ENCODE measurements around the gene MICAL1.
A peak's percentile ranks its signal among the peaks of the same experiment; 100 is the strongest.

The MICAL1 gene

GRCh38 chr6:109446072-109446471, 9.5 kb downstream of the MICAL1 start:
- DNase-seq (no peak), ATAC-seq (replicated peaks) (no peak)
- H3K9me3 Mint-ChIP-seq: no peaks in the 10 kb centered on the region
- H3K36me3 Mint-ChIP-seq (ENCODE audit: insufficient read depth): peaks cover 47% of the 10 kb centered on the region
- H3K27ac Mint-ChIP-seq: peak overlapping the region in 1 of 2 donors; percentile 73
- H3K4me1 Mint-ChIP-seq (ENCODE audit: low read depth in 2 of 2): peaks cover 47 to 49% of the 10 kb centered on the region in 2 donors
- no peak overlapping the region for H3K4me3 Mint-ChIP-seq
- H3K27me3 Mint-ChIP-seq: no peaks in the 10 kb centered on the region

- DNase-seq: no peak
- Mint-ChIP-seq H3K9me3 (no peaks in the 10 kb centered on the region), H3K4me3 (no peak overlapping the region), H3K27ac (no peak overlapping the region), H3K4me1 (ENCODE audit: low read depth in 2 of 2) (peaks cover 43 to 45% of the 10 kb centered on the region in 2 donors), H3K27me3 (no peaks in the 10 kb centered on the region), H3K36me3 (ENCODE audit: insufficient read depth) (peaks cover 50% of the 10 kb centered on the region)
- no peak for ATAC-seq (replicated peaks)
These were observed 10.2 kb downstream of the MICAL1 start for GRCh38 chr6:109445382-109445781.

- Mint-ChIP-seq H3K4me1 (ENCODE audit: low read depth in 2 of 2) (peaks cover 31% of the 10 kb centered on the region in 2 donors), H3K9me3 (no peaks in the 10 kb centered on the region), H3K36me3 (ENCODE audit: insufficient read depth) (peaks cover 48% of the 10 kb centered on the region), H3K4me3 (peak overlapping the region in 1 of 2 donors; percentile 96), H3K27me3 (no peaks in the 10 kb centered on the region), H3K27ac (peak overlapping the region; percentile 27 to 77)
- ATAC-seq (replicated peaks) (no peak), DNase-seq (no peak)
These were observed 12.1 kb downstream of the MICAL1 start for GRCh38 chr6:109443425-109443950.

- no peak for ATAC-seq (replicated peaks)
- no peak for DNase-seq
- H3K9me3 Mint-ChIP-seq: no peaks in the 10 kb centered on the region
- H3K4me3 Mint-ChIP-seq: peak overlapping the region; percentile 88 to 96
- H3K27me3 Mint-ChIP-seq: no peaks in the 10 kb centered on the region
- H3K27ac Mint-ChIP-seq: peak overlapping the region; percentile 89 to 98
- H3K4me1 Mint-ChIP-seq (ENCODE audit: low read depth in 2 of 2): peaks cover 22 to 24% of the 10 kb centered on the region in 2 donors
- H3K36me3 Mint-ChIP-seq (ENCODE audit: insufficient read depth): peaks cover 40% of the 10 kb centered on the region
These were observed 13.1 kb downstream of the MICAL1 start for GRCh38 chr6:109442393-109442924.

DNA sequence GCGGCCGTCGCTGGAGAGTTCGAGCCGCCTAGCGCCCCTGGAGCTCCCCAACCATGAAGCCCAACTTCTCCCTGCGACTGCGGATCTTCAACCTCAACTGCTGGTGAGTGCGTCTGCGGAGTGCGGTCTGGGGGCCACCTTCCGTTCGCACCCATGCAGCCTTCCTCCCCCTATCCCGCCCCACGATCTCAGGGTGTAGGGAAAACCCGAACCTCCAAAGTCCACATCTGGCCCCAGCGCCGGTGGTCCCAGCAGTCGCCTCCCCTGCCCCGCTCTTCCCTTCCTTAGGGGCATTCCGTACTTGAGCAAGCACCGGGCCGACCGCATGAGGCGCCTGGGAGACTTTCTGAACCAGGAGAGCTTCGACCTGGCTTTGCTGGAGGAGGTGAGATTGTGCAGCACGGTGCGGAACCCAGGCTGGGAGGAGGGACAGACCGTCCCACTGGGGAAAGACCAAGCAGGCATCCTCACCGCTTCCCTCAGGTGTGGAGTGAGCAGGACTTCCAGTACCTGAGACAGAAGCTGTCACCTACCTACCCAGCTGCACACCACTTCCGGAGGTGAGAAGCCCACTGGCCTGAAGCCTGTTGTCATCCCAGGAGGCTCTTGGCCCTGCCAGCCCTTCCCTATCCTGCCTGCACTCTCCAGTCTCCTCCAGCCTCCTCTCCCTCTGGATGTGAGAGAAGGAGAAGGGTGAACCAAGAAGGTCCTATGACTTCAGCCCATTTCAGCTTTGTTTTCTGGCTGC, 14.3 kb downstream of the MICAL1 start:
- Mint-ChIP-seq H3K4me1 (ENCODE audit: low read depth in 2 of 2) (peaks cover 22 to 24% of the 10 kb centered on the region in 2 donors), H3K36me3 (ENCODE audit: insufficient read depth) (peaks cover 31% of the 10 kb centered on the region), H3K4me3 (peak overlapping the region; percentile 88 to 96), H3K9me3 (no peaks in the 10 kb centered on the region), H3K27me3 (no peaks in the 10 kb centered on the region), H3K27ac (peak overlapping the region; percentile 89 to 98)
- peak; percentile 43 to 50 (median 45) for DNase-seq
- ATAC-seq (replicated peaks): peak; percentile 55

DNA sequence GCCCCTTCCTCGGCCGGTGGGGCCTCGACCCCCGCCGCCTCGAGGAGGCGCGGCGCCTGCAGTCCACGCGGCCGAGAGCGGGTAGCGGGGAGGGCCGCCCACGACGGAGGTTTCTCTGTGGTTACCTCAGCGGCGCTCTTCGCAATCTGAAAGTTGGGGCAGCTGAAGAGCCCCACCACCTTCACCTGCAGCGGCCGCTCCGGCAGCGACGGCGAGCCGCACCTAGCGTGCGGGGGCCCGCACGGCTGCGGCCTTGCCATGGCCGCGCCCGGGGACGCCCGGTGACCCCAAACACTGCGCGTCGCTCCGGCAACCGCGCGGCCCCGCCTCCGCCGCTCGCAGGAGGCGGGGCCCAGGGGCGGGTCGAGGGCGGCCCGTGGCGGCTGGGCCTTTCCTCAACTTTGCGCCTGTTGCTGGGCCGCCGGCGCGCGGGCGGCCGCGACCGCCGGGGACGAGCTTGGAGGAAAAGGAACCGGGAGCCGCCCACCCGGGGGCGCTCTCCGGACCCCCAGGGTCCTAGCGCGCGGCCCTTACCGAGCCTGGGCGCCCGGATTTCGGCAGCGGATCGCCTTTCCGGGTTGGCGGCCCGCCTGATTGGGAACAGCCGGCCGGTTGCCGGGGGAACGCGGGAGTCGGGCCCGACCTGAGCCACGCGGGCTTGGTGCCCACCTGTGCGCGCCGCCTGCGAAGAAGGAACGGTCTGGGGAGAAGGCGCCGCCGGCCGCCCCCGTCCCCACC, 15.1 kb downstream of the MICAL1 start, which contains the start of the genes PPIL6 and SMPD2:
Gene PPIL6, minus strand, starts transcription at position 298 of the 738 bp plus-strand sequence. Its CDS starts 38 bp downstream, at position 260.
Gene SMPD2, plus strand, starts transcription at position 394 of the 738 bp plus-strand sequence. CDS start 398 bp downstream, outside the sequence.
- peak; percentile 67 to 79 (median 70) for DNase-seq
- peak; percentile 82 for ATAC-seq (replicated peaks)
- Mint-ChIP-seq H3K4me1 (ENCODE audit: low read depth in 2 of 2) (peaks cover 21 to 22% of the 10 kb centered on the region in 2 donors), H3K27ac (peak within 1 kb of the TSS; percentile 89 to 98), H3K36me3 (ENCODE audit: insufficient read depth) (peaks cover 25% of the 10 kb centered on the region), H3K27me3 (no peaks in the 10 kb centered on the region), H3K9me3 (no peaks in the 10 kb centered on the region), H3K4me3 (peak within 1 kb of the TSS; percentile 88 to 96)

DNA sequence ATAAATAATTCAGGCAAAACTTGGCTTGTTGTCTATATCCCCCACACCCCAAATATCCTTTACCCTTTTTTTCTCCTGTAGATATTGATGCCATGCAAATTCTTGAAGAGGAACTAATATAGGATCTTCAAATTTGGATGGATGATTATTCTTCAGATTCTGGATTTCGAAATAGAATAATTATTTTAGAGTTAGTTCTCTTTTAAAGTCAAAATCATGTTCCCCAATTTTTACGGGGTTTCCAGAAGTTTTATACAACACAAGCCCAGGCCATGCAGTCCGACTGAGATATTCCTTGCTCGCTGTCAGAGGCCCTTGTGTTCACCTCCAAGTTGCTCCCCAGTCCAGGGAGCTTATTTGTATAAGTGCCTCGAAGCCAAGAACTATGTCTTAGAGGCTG, 19.5 kb downstream of the MICAL1 start:
- Mint-ChIP-seq H3K27ac (no peak overlapping the region), H3K27me3 (peaks cover 0 to 8% of the 10 kb centered on the region in 2 donors), H3K9me3 (no peaks in the 10 kb centered on the region), H3K36me3 (ENCODE audit: insufficient read depth) (peaks cover 12% of the 10 kb centered on the region), H3K4me3 (no peak overlapping the region), H3K4me1 (ENCODE audit: low read depth in 2 of 2) (peaks cover under 1 to 1% of the 10 kb centered on the region in 2 donors)
- DNase-seq (no peak), ATAC-seq (replicated peaks) (no peak)

- Mint-ChIP-seq H3K9me3 (no peaks in the 10 kb centered on the region), H3K4me3 (no peak overlapping the region), H3K27me3 (peaks cover 0 to 8% of the 10 kb centered on the region in 2 donors), H3K4me1 (ENCODE audit: low read depth in 2 of 2) (no peaks in the 10 kb centered on the region), H3K36me3 (ENCODE audit: insufficient read depth) (peaks cover 6% of the 10 kb centered on the region), H3K27ac (no peak overlapping the region)
- DNase-seq (no peak), ATAC-seq (replicated peaks) (no peak)
These were observed 21.1 kb downstream of the MICAL1 start for GRCh38 chr6:109434456-109434855.

DNA sequence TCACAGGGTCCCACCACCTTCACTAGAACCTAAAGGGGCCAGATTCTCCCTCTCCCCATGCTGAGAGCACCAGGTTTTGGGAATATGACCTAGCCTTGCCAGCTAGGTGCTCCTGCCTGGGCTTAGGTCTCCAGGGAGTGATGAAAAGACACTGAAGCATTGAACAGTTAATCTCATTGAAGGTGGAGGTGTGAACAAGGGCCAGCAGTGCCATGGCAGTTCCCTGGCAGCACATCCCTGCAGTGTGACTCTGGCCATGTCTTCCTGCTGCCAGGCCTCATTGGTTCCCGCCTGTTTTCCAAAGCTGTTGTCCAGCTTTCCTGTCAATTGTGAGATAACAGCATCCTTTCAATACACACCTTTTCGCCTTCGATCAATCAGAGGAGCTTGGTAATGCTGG, 26.1 kb downstream of the MICAL1 start:
- Mint-ChIP-seq H3K27ac (no peak overlapping the region), H3K36me3 (ENCODE audit: insufficient read depth) (no peaks in the 10 kb centered on the region), H3K4me1 (ENCODE audit: low read depth in 2 of 2) (peaks cover 0 to 4% of the 10 kb centered on the region in 2 donors), H3K9me3 (no peaks in the 10 kb centered on the region), H3K27me3 (peaks cover 0 to 17% of the 10 kb centered on the region in 2 donors), H3K4me3 (no peak overlapping the region)
- no peak for ATAC-seq (replicated peaks)
- no peak for DNase-seq

GRCh38 chr6:109428889-109429477, 26.6 kb downstream of the MICAL1 start:
- ATAC-seq (replicated peaks): no peak
- DNase-seq: no peak
- peaks cover 0 to 4% of the 10 kb centered on the region in 2 donors for H3K4me1 Mint-ChIP-seq (ENCODE audit: low read depth in 2 of 2)
- H3K36me3 Mint-ChIP-seq (ENCODE audit: insufficient read depth): no peaks in the 10 kb centered on the region
- H3K4me3 Mint-ChIP-seq: no peak overlapping the region
- peaks cover 0 to 17% of the 10 kb centered on the region in 2 donors for H3K27me3 Mint-ChIP-seq
- H3K27ac Mint-ChIP-seq: no peak overlapping the region
- H3K9me3 Mint-ChIP-seq: no peaks in the 10 kb centered on the region

- H3K9me3 Mint-ChIP-seq: no peaks in the 10 kb centered on the region
- ATAC-seq (replicated peaks) (no peak), DNase-seq (no peak)
- peaks cover 0 to 8% of the 10 kb centered on the region in 2 donors for H3K27me3 Mint-ChIP-seq
- H3K36me3 Mint-ChIP-seq (ENCODE audit: insufficient read depth): no peaks in the 10 kb centered on the region
- H3K4me3 Mint-ChIP-seq: no peak overlapping the region
- no peak overlapping the region for H3K27ac Mint-ChIP-seq
- peaks cover 0 to 4% of the 10 kb centered on the region in 2 donors for H3K4me1 Mint-ChIP-seq (ENCODE audit: low read depth in 2 of 2)
These were observed 30.6 kb downstream of the MICAL1 start for GRCh38 chr6:109424946-109425345.

GRCh38 chr6:109421184-109421583, 34.4 kb downstream of the MICAL1 start:
- no peak for DNase-seq
- no peak overlapping the region for H3K4me3 Mint-ChIP-seq
- peaks cover 0 to 4% of the 10 kb centered on the region in 2 donors for H3K4me1 Mint-ChIP-seq (ENCODE audit: low read depth in 2 of 2)
- H3K36me3 Mint-ChIP-seq (ENCODE audit: insufficient read depth): no peaks in the 10 kb centered on the region
- no peaks in the 10 kb centered on the region for H3K9me3 Mint-ChIP-seq
- no peak overlapping the region for H3K27ac Mint-ChIP-seq
- no peak for ATAC-seq (replicated peaks)
- peaks cover 0 to 16% of the 10 kb centered on the region in 2 donors for H3K27me3 Mint-ChIP-seq

DNA sequence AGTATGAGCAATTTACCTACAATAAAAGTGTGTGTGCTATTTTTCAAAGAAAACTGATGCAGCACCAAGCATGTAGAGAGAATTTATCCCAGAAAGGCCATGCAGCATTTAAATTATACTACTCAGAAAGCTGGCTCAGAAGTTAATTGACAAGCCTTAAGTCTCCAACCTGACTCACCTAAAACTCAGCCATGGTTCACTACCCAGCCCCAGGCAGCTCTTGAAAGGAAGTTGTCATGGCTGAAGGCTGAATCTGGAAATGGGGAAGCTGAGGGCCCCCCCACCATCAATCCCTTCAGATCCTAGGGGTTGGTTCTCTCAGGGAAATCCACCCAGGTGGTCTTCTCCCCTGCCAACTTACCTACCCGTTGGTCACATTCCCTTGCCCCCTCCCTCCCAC, 34.8 kb downstream of the MICAL1 start:
- H3K36me3 Mint-ChIP-seq (ENCODE audit: insufficient read depth): no peaks in the 10 kb centered on the region
- H3K27me3 Mint-ChIP-seq: peaks cover 0 to 16% of the 10 kb centered on the region in 2 donors
- DNase-seq (no peak), ATAC-seq (replicated peaks) (no peak)
- no peaks in the 10 kb centered on the region for H3K9me3 Mint-ChIP-seq
- peaks cover 0 to 4% of the 10 kb centered on the region in 2 donors for H3K4me1 Mint-ChIP-seq (ENCODE audit: low read depth in 2 of 2)
- H3K27ac Mint-ChIP-seq: no peak overlapping the region
- H3K4me3 Mint-ChIP-seq: no peak overlapping the region
